Smooth muscle cell (in vitro differentiated cells): Measurements from ENCODE around the gene OR5A1. TPM values are rescaled to one million over a fixed set of nuclear protein-coding genes. Genes with fewer than 3 reads are reported as not detected.

ENCODE experiments used
- DNase-seq: peaks from one replicate; lab custom pipeline; 2025; ENCODE audit not compliant: unreplicated experiment; lab: John Stamatoyannopoulos, UW
- H2AFZ ChIP-seq: fragments of 200-600 bp; sonication (generic); 2 replicates; pipeline ENCODE4 v1.6.0; 2016; ENCODE audit warnings: antibody characterized with exemption, low read depth, mild to moderate bottlenecking
- H3F3A ChIP-seq: fragments of 200-600 bp; sonication (generic); 2 replicates; pipeline ENCODE4 v1.6.0; 2017; ENCODE audit warnings: antibody characterized with exemption, low read depth
- H3K27ac ChIP-seq: fragments of 200-600 bp; sonication (generic); 2 replicates; pipeline ENCODE4 v1.5.1; 2016; ENCODE audit warnings: low read depth, mild to moderate bottlenecking
- H3K27me3 ChIP-seq: fragments of 200-600 bp; sonication (generic); 2 replicates; pipeline ENCODE4 v1.6.1; 2016; ENCODE audit warnings: low read depth, mild to moderate bottlenecking
- H3K36me3 ChIP-seq: fragments of 200-600 bp; sonication (generic); 2 replicates; pipeline ENCODE4 v1.5.1; 2016; ENCODE audit warnings: low read depth
- H3K4me1 ChIP-seq: fragments of 200-600 bp; sonication (generic); 2 replicates; pipeline ENCODE4 v1.5.1; 2016; ENCODE audit warnings: low read depth
- H3K4me2 ChIP-seq: fragments of 200-600 bp; sonication (generic); 2 replicates; pipeline ENCODE4 v1.6.0; 2016; ENCODE audit warnings: mild to moderate bottlenecking
- H3K4me3 ChIP-seq: fragments of 200-600 bp; sonication (generic); 2 replicates; pipeline ENCODE4 v1.5.1; 2016; ENCODE audit warnings: mild to moderate bottlenecking
- H3K79me2 ChIP-seq: fragments of 200-600 bp; sonication (generic); 2 replicates; pipeline ENCODE4 v1.6.0; 2016; ENCODE audit warnings: low read depth, mild to moderate bottlenecking
- H3K9ac ChIP-seq: fragments of 200-600 bp; sonication (generic); 2 replicates; pipeline ENCODE4 v1.6.0; 2016; ENCODE audit warnings: low read depth
- H3K9me3 ChIP-seq: fragments of 200-600 bp; sonication (generic); replicated peaks from 2 replicates; pipeline ENCODE4 v1.5.1; 2016; ENCODE audit warnings: low read depth
- H4K20me1 ChIP-seq: fragments of 200-600 bp; sonication (generic); 2 replicates; pipeline ENCODE4 v1.6.0; 2016; ENCODE audit warnings: low read depth
- CTCF ChIP-seq: fragments of 200-600 bp; sonication (generic); IDR thresholded peaks from 2 replicates; pipeline ENCODE4 v1.5.1; 2017; ENCODE audit warnings: borderline replicate concordance, mild to moderate bottlenecking, antibody characterized with exemption; ENCODE audit not compliant: insufficient read depth, poor library complexity, severe bottlenecking
- WGBS: methylation state at CpG from one replicate; pipeline ENCODE4 v1.1.7; 2016; ENCODE audit warnings: low lambda C conversion rate; 5-methylcytosine and 5-hydroxymethylcytosine counted together
- polyA plus RNA-seq: library from polyadenylated mRNA; unstranded; fragments of >200 nt; fragmentation: Nextera tagmentation; extraction: Ambion mirVana; gene quantifications from 2 replicates; pipeline ENCODE4 v1.2.1, GENCODE V29; 2016
- total RNA-seq: library from RNA; depleted of rRNA; stranded (reverse); fragments of >200 nt; gene quantifications from 2 replicates; pipeline ENCODE4 v1.2.3, GENCODE V29; 2014

OR5A1 gene
- total and polyA plus RNA-seq, 2 experiments from 2014 or later: not detected

GRCh38 chr11:59473015-59473414 lies 36.7 kb downstream of the OR5A1 start, which contains the start of gene OR4D10:
TSS of gene OR4D10 (plus strand) at chr11:59473315. CDS start at chr11:59477430, 4,115 bp downstream.
- Histone ChIP-seq H4K20me1 (no peaks in the 10 kb centered on the region), H3K4me2 (no peak within 1 kb of the TSS), H3K36me3 (no peaks in the 10 kb centered on the region), H3K4me3 (no peak within 1 kb of the TSS), H3K27me3 (no peaks in the 10 kb centered on the region), H3K9ac (no peak within 1 kb of the TSS), H2AFZ (no peak within 1 kb of the TSS), H3K27ac (no peak within 1 kb of the TSS), H3F3A (no peaks in the 10 kb centered on the region), H3K9me3 (no peaks in the 10 kb centered on the region), H3K79me2 (no peaks in the 10 kb centered on the region), H3K4me1 (no peaks in the 10 kb centered on the region)
- no peak for TF ChIP-seq CTCF
- DNase-seq: no peak

- no peaks in the 10 kb centered on the region for H3K4me1 ChIP-seq
- H3K79me2 ChIP-seq: no peaks in the 10 kb centered on the region
- H4K20me1 ChIP-seq: no peaks in the 10 kb centered on the region
- DNase-seq: no peak
- no peak overlapping the region for H3K4me3 ChIP-seq
- 78% methylated on average over 9 of the region's 9 CpGs for WGBS
- H3K9me3 ChIP-seq: no peaks in the 10 kb centered on the region
- H3K4me2 ChIP-seq: no peak overlapping the region
- no peak overlapping the region for H2AFZ ChIP-seq
- H3K27ac ChIP-seq: no peak overlapping the region
- H3K27me3 ChIP-seq: no peaks in the 10 kb centered on the region
- H3K36me3 ChIP-seq: no peaks in the 10 kb centered on the region
- no peak overlapping the region for H3K9ac ChIP-seq
- TF ChIP-seq CTCF: no peak
- no peaks in the 10 kb centered on the region for H3F3A ChIP-seq
Observed at GRCh38 chr11:59475176-59475575, 38.9 kb downstream of the OR5A1 start.

- H3K4me3 ChIP-seq: no peak overlapping the region
- H3K36me3 ChIP-seq: no peaks in the 10 kb centered on the region
- no peaks in the 10 kb centered on the region for H3K9me3 ChIP-seq
- H3F3A ChIP-seq: no peaks in the 10 kb centered on the region
- no peak overlapping the region for H3K9ac ChIP-seq
- no peaks in the 10 kb centered on the region for H3K79me2 ChIP-seq
- no peak for DNase-seq
- H2AFZ ChIP-seq: no peak overlapping the region
- no peak overlapping the region for H3K27ac ChIP-seq
- H3K4me2 ChIP-seq: no peak overlapping the region
- no peaks in the 10 kb centered on the region for H4K20me1 ChIP-seq
- no peaks in the 10 kb centered on the region for H3K27me3 ChIP-seq
- no peak for TF ChIP-seq CTCF
- no peaks in the 10 kb centered on the region for H3K4me1 ChIP-seq
Observed at GRCh38 chr11:59479906-59480305, 43.6 kb downstream of the OR5A1 start.

GRCh38 chr11:59480359-59480758 lies 44.1 kb downstream of the OR5A1 start:
- no peak for TF ChIP-seq CTCF
- Histone ChIP-seq H4K20me1 (no peaks in the 10 kb centered on the region), H3K4me1 (no peaks in the 10 kb centered on the region), H3K27me3 (no peaks in the 10 kb centered on the region), H3K36me3 (no peaks in the 10 kb centered on the region), H2AFZ (no peak overlapping the region), H3K27ac (no peak overlapping the region), H3K79me2 (no peaks in the 10 kb centered on the region), H3F3A (no peaks in the 10 kb centered on the region), H3K4me3 (no peak overlapping the region), H3K4me2 (no peak overlapping the region), H3K9ac (no peak overlapping the region), H3K9me3 (no peaks in the 10 kb centered on the region)
- 91% methylated on average over 3 of the region's 3 CpGs for WGBS
- no peak for DNase-seq
